NCI-H510A (cell line): ENCODE data around the gene ARHGAP4.

Experiments
- DNase-seq: peaks from one replicate; lab custom pipeline; 2025; lab: John Stamatoyannopoulos, UW

Gene ARHGAP4

GRCh38 chrX:153927672-153927921 lies 1.5 kb upstream of the ARHGAP4 start:
- no peak for DNase-seq

DNA sequence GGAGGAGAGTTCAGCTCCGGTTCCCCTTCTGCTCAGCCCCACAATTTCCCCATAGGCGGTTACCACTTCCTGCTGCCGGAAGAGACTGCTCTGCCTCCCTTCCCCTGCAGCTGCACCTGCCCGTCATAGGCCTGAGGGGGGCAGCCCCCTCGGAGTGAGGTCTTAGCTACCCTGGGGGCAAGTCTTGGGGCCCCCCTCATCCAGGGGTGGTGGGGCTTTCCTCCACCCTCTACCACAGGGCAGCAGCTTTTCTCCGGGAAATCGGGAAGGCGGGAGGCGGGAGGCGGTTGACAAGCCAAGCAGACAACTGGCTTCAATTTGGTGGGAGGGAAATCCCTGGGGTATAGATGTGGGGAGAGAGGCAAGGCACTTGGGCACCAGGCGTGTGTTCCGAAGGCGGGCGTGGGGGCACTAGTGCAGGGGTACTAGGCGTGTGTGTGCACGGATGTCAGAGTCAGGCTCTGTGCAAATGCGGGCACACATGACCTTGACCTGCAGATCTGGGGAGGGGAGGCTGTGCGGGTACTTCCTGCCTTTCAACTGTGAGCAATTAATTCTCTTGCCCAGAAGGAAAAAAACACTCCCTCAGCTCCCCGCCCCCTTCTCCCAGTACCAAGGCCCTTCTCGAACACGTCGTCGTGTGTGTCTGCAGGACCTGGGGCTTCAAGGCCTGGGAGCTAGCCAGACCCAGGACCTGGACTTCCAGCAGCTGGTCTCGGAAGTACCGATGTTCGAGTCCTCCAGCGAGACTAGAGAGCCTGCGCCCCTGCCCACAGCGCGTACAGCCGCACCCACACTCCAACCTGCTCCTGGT lies 1.0 kb upstream of the ARHGAP4 start:
- no peak for DNase-seq

- no peak for DNase-seq
Observed at GRCh38 chrX:153926552-153926857, 441 bp upstream of the ARHGAP4 start.

- DNase-seq: no peak
Observed at GRCh38 chrX:153925387-153925738, 701 bp downstream of the ARHGAP4 start.

DNA sequence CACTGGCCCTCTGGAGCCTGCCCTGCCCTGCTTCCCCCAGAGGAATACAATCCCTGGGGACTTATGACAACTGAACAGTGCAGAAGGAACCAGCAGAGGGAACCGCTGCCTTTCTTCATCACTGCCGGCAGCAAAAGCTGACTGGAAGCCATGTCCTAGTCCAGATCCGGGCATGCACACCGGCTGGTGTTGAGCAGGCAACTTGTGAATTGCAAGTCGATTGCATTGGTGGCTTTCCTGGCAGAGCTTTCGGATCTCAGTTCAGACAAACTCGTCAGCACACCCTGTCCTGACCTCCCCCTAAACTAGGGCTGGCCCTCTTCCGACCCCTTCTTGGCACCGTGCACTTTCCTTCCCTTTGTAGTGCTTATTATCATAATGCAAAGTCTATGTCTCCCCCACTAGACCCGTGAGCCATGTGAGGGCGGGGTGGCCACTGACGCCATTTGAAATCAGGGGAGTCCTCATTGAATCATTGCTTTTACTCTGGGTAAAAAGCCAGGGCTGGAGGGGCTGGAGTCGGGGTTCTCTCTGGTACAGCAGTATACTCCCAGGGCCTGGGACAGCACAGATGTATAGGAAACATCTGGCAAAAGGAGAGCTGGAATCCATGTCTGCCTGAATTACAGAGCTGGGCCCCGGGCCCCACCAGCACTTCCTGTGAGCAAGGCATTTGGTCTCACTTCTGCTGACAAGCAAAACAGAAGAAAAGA lies 1.8 kb downstream of the ARHGAP4 start:
- DNase-seq: no peak

DNA sequence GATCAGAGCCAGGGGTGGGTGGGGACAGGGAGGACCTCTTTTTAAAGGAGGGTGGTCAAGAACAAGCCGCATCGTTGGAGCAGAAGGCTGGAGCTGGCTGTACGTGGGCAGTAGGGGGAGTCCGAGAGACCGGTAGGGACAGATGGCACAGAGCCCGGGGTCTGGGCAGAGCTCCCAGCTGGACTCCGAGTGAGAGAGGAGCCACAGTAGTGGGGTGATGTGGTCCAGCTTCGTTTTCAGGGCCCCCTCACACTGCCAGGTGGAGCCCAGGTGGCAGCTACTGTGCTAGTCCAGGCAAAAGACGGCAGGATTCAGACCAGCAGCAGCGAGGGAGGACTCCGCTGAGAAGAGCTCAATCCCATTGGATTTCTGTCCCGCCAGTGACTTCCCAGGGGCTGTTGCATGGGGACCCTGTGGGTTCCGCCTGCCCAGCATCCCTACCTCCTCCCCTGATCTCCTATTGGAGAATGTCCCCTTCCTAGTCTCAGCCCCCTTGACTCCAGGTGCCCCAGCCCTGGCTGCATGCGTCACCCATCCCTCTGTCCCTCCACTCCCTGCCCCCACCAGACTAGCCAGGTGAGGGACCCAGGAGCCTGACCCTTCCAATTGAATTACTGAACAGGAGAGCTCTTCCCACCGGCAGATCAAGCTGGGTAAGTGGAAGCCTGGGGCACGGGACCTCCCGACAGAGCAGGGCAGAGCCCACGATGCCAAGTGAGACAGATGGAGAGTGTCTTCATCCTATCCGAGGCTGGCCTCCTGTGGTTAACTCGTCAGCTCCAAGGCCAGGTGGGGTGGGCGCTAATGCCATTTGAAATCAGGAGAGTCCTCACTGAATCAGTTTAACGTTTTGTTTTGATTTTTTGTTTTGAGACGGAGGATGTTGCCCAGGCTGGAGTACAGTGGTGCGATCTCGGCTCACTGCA lies 2.9 kb downstream of the ARHGAP4 start:
- DNase-seq: no peak

DNA sequence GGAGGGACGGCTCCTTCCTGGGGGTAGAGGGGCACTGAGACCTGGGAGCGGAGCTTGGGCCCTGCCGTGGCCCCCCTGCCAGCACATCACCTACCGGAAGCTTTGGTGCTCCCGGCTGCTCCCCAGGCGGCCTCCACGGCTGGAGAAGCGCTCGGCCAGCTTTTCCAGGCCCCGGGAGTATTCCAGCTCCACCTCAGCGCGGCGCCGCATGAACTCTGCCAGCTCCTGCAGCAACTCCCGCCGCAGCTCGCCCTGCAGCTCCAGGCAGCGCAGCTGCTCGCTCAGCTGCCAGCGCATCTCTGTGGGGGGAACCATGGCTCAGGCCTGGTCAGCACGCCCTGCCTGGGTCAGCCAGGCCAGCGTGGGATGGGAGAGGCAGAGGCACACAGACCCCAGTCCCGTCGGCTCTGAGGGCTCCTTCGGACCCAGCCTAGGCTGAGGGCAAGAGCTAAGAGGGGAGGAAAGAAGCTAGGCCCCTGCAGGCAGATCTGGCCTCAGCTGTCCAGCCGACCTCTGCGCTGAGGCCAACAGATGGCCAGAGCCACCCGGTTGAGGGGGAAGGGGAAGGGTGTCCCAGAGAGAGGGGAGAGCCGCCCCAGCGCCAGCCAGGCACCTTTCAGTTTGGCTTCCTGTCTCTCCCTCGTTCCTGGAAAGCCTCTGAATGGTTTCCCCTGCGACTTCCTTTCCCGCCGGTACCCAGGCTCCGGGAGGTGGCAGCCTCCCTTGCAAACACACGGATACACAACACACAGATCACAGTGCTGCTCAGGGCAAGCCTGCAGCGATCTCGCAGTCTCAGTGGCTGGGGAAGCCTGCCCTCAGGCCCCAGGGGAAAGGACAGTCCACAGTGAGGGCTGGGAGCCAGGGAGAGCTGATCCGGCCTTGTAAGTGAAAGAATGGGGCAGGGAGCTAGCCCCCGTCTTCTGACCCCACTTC lies 4.3 kb downstream of the ARHGAP4 start:
- DNase-seq: no peak

DNA sequence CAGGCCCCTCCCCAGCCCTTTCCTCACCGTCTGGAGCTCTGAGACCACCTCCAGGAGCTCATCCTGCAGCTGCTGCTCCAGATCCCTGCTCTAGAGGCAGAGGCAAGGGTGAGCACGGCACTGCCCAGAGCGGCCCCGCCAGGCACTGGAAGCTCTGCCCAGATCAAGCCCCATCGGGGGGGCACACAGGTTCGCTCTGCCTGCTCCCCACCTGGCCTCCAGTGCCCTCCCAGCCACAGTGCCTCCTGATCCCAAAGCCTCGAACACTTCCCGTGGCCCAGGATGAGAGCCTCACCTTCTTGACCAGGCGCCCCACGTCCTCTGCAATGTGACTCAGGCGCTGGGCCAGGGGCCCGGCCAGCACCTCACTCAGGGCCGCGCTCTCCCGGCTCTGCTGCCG lies 5.0 kb downstream of the ARHGAP4 start:
- DNase-seq: no peak

GRCh38 chrX:153920546-153920945 lies 5.5 kb downstream of the ARHGAP4 start:
- no peak for DNase-seq

DNA sequence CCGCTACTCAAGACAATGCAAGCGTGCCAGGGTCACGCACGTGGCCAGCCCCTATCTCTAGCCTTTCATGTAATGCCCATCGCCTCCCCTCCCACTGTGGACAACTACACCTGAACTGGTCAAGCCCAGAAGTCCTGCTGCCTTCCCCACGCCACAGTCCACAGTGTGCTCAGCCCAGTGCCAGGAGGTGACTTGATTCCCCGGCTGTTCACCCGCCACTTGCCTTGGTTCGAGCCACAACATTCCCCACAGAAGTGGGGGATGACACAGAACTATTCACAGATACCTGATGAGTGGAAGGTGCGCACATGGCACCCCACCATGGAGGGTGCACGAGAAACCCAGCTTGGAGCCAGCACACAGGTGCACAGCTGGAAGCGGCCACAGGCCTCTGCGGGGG lies 6.8 kb downstream of the ARHGAP4 start:
- no peak for DNase-seq

DNA sequence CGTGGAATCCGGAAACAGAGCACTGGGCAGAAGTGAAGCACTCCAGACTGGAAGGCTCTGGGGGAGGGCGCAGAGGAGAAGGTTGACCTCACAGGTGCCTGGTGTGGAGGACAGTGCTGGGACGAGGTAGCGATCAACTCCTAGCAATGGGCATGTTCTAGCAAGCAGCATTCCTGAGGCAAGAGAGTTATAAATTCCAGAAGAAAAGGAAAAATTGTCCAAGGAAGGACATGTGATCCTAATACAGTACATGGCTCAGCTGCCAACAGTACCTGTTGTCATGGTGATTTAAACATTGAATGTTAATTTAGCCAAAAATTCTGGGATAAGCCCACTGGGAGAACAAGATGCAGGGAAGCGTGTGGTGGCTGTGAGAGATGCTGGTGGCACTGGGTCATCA lies 8.2 kb downstream of the ARHGAP4 start:
- DNase-seq: no peak

DNA sequence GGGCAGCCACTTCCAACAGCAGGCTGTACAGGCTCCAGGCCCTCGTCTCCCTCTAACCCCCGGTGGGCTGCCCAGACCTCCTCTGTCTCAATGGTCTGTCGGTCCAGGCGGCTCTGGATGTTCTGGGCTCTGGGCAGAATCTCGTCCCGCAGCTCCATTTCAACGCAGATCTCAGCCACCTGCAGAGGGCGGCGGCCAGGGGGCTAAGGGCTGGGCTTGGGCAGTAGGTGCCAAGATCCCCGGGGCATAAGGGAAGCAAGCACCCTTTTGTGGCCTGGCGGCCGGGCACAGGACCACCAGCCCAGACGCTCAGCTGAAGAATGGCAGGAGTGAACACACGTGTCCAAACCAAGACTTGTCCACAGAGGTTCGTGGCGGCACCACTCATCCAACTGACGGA lies 12.4 kb downstream of the ARHGAP4 start:
- no peak for DNase-seq

DNA sequence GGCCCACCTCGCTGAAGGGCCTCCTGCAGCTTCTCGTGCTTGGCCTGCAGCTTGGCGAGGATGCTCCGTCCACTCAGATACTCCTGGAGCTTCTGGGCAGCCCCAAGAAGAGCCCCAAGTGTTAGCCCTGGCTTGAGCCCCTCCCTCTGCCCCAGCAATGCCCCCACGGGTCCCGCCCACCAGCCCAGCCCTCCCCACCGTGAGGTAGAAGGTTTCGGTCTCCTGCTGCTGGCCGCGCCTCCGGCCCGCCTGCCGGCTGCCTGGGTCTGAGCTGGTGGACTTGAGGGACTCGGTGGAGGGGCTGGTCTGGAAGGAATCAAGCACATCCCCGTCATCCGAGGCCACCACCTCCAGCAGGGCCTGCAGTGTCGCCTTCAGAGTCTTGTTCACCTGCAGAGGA lies 12.9 kb downstream of the ARHGAP4 start:
- DNase-seq: no peak

DNA sequence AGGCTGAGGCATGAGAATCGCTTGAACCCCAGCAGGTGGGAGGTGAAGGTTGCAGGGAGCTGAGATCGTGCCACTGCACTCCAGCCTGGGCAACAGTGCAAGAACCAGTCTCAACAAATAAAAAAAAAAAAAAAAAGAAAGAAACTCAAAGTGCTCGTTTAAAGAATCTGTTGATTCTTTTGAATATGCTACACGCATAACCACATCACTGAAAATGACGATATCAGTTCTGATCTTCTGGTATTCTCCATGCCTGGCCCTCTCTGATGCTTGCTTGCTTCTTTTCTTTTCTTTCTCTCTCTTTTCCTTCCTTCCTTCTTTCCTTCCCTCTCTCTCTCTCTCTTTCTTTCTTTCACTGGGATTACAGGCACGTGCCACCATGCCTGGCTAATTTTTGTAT lies 14.3 kb downstream of the ARHGAP4 start:
- DNase-seq: no peak

DNA sequence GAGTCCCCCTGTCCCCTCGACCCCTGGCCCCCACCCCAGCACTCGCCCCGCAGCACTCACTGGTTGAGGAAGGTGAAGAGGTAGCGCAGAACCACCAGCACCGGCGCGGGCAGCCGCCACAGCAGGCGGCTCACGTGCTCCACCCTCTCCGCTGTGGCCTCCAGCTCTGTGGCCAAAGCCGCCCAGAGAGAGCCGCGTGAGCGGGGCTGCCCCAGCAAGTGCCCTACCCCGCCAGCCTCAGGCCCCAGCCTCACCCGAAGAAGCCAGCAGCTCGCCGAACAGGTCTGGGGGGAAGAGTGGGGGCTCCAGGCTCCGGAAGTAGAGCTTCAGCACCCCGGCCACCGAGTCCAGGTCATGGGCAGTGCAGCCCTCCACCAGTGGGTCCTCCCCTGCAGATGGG lies 15.6 kb downstream of the ARHGAP4 start:
- no peak for DNase-seq

DNA sequence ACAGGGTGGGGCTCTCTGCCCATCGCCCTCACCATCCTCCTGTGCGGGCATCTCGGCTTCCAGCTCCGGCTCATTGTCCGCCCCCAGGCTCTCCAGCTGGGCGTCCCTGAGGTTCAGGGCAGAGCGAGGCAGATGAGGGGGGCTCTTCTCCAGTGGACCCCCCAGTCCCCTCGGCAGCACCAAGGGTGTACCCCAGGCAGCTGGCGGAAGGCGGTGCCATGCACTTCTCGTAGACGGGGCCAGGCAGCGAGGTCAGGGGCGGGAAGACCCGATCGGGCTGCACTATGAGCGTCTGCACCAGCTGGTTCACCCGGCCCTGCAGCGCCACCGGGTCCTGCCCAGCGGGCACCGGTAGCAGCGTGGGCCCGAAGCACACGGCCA lies 16.1 kb downstream of the ARHGAP4 start:
- DNase-seq: no peak

DNA sequence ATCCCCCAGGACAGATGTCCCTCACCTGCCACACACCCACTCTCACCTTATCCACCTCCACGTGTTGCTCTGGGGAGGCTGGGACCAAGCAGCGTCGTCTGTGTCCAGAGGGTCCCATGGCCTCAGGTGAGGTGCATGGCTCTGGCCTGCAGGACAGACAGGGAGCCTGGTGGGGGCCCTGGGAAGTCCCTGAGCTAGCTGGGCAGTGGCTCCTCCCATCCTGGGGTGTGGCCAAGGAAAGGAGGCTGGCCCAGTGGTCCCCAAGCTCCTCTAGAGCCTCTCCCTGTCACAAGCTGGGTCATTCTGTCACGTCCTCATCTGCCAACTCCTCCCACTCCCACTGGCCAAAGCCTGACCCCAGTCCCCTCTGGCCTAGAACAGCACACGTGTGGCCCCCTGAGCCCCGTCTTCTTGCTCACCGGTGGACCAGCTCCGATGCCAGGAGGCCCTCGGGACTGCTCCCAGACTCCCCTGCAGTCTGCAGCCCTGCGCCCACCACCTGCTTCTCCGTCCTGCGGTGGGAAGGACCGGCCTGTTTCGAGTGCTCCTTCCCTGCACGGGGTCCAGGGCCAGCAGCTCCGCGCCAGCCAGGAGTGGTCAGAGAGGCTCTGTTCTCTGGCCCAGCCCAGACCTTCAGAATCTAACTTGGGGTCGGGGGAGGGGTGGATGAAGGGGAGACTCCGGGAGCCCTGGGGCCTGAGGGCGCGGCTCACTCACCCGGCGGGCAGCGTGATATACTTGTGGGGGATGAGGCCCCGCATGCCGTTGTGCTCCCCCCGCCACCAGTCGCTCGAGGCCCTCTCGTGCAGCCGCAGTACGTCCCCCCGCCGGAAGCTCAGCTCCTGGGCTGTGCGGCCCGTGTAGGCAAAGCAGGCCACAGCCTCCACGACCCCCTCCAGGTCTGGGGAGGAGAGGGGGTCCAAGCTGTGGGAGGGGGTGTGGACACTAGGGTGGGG lies 16.8 kb downstream of the ARHGAP4 start:
- DNase-seq: no peak

DNA sequence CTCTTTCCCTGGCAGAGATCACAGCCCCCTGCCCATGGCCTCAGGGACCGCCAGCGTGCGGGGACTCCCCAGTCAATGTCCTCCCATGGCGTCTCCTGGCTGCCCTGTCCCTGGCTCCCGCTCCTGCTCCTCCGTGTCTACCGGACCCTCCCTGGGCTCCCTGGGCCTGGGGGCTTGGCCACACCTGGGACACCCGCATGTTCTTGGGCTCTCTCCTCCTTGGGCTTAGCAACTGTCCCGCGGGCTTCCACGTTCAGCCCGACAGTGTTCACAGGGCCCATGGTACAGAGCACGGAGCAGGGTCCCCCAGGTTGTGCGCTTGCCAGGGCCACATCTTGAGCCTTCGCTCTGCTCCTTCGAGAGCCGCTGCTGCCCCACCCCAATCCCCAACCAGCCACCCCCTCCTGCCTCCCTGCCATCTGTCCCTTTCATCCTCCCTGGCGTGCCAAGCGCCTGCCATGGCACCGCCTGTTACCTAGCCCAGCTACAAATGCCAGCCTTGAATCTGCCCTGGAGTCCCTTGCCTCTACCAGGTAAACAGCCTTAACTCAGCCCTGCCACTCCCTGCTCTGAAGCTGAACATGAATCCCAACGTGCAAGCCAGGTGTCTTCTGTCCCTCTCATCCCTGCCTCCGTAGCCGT lies 17.7 kb downstream of the ARHGAP4 start:
- DNase-seq: no peak

- no peak for DNase-seq
Observed at GRCh38 chrX:153907456-153907855, 18.6 kb downstream of the ARHGAP4 start.

GRCh38 chrX:153906126-153906917 lies 19.7 kb downstream of the ARHGAP4 start:
- no peak for DNase-seq
